AG09319 (cell line): Measurements from ENCODE around the gene REELD1.

Experiments used
- DNase-seq: peaks from one replicate; pipeline ENCODE4 v3.0.0-alpha.2; 2010; ENCODE audit warnings: low read depth; ENCODE audit errors: extremely low read depth
- CTCF ChIP-seq: IDR thresholded peaks from 2 replicates; pipeline ENCODE4 v1.5.1; 2011; ENCODE audit warnings: low read depth, mild to moderate bottlenecking, inconsistent platforms, low read length, moderate library complexity

Gene REELD1

GRCh38 chr4:146261041-146261440 is 46.7 kb downstream of the REELD1 start:
- TF ChIP-seq CTCF = no peak
- DNase-seq = no peak

GRCh38 chr4:146263793-146264192 is 49.5 kb downstream of the REELD1 start:
- no peak for DNase-seq
- no peak for TF ChIP-seq CTCF

- no peak for TF ChIP-seq CTCF
- DNase-seq = no peak
These were observed 51.7 kb downstream of the REELD1 start for GRCh38 chr4:146265950-146266490.

- no peak for TF ChIP-seq CTCF
- DNase-seq = no peak
These were observed 53.5 kb downstream of the REELD1 start for GRCh38 chr4:146267826-146268225.

- no peak for DNase-seq
- TF ChIP-seq CTCF = no peak
These were observed 54.9 kb downstream of the REELD1 start for GRCh38 chr4:146269228-146269653.

- DNase-seq = no peak
- no peak for TF ChIP-seq CTCF
These were observed 57.1 kb downstream of the REELD1 start for GRCh38 chr4:146271466-146271865.

GRCh38 chr4:146273204-146273901 is 59.0 kb downstream of the REELD1 start:
- TF ChIP-seq CTCF = no peak
- DNase-seq = no peak
